ENCODE results near the gene PBXIP1.

The PBXIP1 gene

DNA sequence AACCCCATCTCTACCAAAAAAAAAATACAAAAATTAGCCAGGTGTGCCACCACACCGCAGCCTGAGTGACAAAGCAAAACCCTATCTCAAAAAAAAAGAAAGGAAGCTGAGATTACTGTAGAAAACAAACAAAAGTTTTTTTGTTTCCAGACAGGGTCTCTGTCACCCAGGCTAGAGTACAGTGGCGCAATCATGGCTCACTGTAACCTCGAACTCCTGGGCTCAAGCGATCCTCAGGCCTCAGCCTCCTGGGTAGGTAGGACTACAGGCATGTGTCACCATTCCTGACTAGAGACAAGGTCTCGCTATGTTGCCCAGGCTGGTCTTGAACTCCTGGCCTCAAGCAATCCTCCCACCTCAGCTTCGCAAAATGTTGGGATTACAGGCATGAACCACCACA, 8.5 kb upstream of the PBXIP1 start:
- H3K27me3 ChIP-seq (ENCODE audit: control insufficient read depth in 2 of 2, insufficient read depth in 2 of 2, low read length in 2 of 2): no peaks in the 10 kb centered on the region
- peaks cover 18 to 20% of the 10 kb centered on the region in 2 donors for H3K4me1 ChIP-seq (ENCODE audit: control insufficient read depth in 2 of 2, insufficient read depth in 2 of 2, low read length in 2 of 2)
- H3K9me3 ChIP-seq (ENCODE audit: control insufficient read depth in 2 of 2, low read length in 2 of 2): no peaks in the 10 kb centered on the region
- H3K9ac ChIP-seq (ENCODE audit: low read depth in 1 of 2, low read length in 2 of 2): no peak overlapping the region
- H3K4me3 ChIP-seq (ENCODE audit: low read length in 2 of 2): no peak overlapping the region
- H3K27ac ChIP-seq (ENCODE audit: low read depth in 2 of 2, low read length in 2 of 2): no peak overlapping the region
- peaks cover 50 to 65% of the 10 kb centered on the region in 2 donors for H3K36me3 ChIP-seq (ENCODE audit: control insufficient read depth in 2 of 2, insufficient read depth in 2 of 2, low read length in 2 of 2)

DNA sequence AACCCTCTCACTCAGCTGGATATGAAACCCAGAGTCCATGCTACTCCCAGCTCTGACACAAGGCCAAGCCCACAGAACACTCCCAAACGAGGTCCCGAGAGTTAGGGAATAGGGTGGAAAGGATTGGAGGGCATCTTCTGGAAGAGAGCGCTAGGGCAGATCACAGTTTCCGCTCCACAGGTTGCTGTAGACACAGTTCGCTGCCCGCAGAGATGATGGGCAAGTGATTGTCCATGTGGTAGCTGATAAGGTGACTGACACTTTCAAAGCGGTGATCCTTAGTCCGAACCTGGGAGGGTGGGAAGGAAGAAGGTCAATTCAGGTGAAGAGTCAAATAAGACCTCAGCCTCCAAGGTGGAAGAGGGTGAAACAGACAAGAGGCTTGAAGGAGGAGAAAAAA, 7.7 kb upstream of the PBXIP1 start:
- Histone ChIP-seq H3K9me3 (ENCODE audit: control insufficient read depth in 2 of 2, low read length in 2 of 2) (no peaks in the 10 kb centered on the region), H3K4me1 (ENCODE audit: control insufficient read depth in 2 of 2, insufficient read depth in 2 of 2, low read length in 2 of 2) (peaks cover 18 to 20% of the 10 kb centered on the region in 2 donors), H3K36me3 (ENCODE audit: control insufficient read depth in 2 of 2, insufficient read depth in 2 of 2, low read length in 2 of 2) (peaks cover 51 to 64% of the 10 kb centered on the region in 2 donors), H3K27ac (ENCODE audit: low read depth in 2 of 2, low read length in 2 of 2) (no peak overlapping the region), H3K4me3 (ENCODE audit: low read length in 2 of 2) (no peak overlapping the region), H3K27me3 (ENCODE audit: control insufficient read depth in 2 of 2, insufficient read depth in 2 of 2, low read length in 2 of 2) (no peaks in the 10 kb centered on the region), H3K9ac (ENCODE audit: low read depth in 1 of 2, low read length in 2 of 2) (no peak overlapping the region)

DNA sequence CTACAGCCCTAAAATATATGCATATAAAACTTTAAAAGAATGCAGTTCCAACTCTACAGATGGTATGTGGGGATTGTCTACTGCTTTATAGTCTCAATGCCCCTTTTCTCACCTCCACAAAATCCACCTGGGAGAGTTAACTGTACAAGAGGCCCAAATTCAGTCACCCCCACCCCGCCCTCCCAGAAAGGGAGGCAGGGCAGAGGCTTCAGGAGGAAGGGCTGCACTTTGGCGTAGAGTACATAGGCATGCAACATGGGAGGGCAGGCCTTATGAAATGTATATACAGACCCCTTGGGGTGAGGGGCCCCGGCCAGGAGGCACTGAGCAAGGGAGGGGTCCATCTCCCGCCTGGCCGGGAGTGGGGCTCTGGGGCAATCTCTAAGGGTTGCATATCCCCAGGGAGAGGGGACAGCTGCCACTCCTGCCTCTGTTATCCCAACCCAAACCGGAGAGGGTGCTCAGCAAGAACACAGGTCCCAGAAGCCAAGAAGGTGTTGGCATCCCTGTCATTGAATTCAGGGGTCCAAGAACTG, 7.0 kb upstream of the PBXIP1 start:
- H3K27ac ChIP-seq (ENCODE audit: low read depth in 2 of 2, low read length in 2 of 2): peak overlapping the region in 1 of 2 donors; percentile 98
- peak overlapping the region in 1 of 2 donors; percentile 86 for H3K4me3 ChIP-seq (ENCODE audit: low read length in 2 of 2)
- peak overlapping the region; percentile 86 to 94 for H3K9ac ChIP-seq (ENCODE audit: low read depth in 1 of 2, low read length in 2 of 2)
- no peaks in the 10 kb centered on the region for H3K27me3 ChIP-seq (ENCODE audit: control insufficient read depth in 2 of 2, insufficient read depth in 2 of 2, low read length in 2 of 2)
- H3K36me3 ChIP-seq (ENCODE audit: control insufficient read depth in 2 of 2, insufficient read depth in 2 of 2, low read length in 2 of 2): peaks cover 45 to 59% of the 10 kb centered on the region in 2 donors
- no peaks in the 10 kb centered on the region for H3K9me3 ChIP-seq (ENCODE audit: control insufficient read depth in 2 of 2, low read length in 2 of 2)
- peaks cover 18 to 20% of the 10 kb centered on the region in 2 donors for H3K4me1 ChIP-seq (ENCODE audit: control insufficient read depth in 2 of 2, insufficient read depth in 2 of 2, low read length in 2 of 2)

DNA sequence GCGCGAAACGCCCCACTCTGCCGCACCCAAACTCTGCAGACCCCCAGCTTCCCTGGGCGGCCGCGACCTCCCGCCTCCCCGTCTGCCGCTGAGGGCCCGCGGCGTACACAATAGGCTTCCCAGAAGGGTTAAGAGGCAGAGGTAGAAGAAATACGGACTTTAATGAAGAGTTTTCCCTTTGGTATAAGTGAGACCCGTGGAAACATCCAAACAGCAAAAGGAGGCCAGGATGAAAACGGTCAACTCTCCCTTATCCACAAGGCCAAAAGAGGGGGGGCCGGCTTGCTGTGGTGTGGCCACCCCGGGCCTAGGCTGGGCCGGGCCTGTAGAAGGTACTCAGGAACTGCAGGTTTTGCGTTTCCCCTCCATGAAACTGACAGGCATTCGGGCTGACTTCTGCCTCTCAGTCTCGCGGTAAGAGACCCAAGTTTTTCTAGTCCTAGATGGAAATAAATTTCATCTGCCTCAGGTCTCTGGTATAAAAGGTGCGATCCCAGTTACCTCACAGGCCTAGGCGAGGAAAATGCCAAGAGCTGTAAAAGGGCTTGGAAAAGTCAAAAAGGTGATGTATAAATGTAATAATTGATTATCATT, 6.4 kb upstream of the PBXIP1 start:
- H3K4me1 ChIP-seq (ENCODE audit: control insufficient read depth in 2 of 2, insufficient read depth in 2 of 2, low read length in 2 of 2): peaks cover 19 to 21% of the 10 kb centered on the region in 2 donors
- peaks cover 39 to 53% of the 10 kb centered on the region in 2 donors for H3K36me3 ChIP-seq (ENCODE audit: control insufficient read depth in 2 of 2, insufficient read depth in 2 of 2, low read length in 2 of 2)

DNA sequence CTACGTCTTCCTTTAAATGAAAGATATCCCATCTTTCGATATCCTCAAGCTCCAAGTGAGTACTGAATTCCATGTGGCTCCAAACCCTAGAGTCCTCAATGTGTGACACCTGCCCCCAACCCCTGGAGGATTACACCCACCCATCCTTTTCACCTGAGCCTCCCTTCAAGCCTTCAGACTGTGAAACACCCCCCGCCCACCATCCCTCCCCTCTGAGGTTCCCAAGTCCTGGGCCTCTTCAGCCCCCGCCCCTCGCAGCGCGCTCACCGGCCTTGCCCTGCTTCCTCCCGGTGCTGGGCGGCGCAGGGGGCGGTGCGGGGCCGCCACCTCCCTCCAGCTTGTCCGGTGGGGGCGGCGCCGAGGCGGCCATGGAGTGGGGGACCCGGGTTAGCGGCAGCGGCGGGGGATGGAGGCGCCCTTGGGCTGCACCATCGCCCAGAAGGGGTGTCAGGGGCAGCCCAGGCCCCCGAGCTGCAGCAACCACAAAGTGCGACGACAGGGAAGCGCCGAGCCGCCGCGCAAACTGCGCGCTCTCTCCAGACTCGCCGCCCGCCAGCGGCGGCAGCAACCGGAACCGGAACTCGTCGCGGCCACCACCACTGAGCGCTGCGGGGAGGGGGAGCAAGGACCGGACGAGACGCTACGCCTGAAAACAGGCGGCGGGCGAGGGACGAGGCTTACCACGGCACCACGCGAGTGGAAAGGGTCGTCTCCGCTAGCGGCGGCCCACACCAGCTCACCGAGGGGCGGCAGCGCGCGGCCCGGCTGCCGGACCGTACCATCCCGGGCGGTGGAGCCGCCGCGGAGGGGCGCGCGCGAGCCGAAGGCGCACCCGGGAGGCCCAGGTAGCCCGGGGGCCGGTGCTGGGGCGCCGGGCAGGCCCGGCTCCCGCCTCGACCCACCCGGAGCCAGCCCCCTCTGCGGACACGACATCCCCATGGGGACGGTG, 5.6 kb upstream of the PBXIP1 start, which contains the start of gene PYGO2:
PYGO2 (minus strand) TSS at position 576 of the 949 bp plus-strand sequence; CDS start at position 370, 206 bp downstream.
- peaks cover 31 to 46% of the 10 kb centered on the region in 2 donors for H3K36me3 ChIP-seq (ENCODE audit: control insufficient read depth in 2 of 2, insufficient read depth in 2 of 2, low read length in 2 of 2)
- peaks cover 27 to 28% of the 10 kb centered on the region in 2 donors for H3K4me1 ChIP-seq (ENCODE audit: control insufficient read depth in 2 of 2, insufficient read depth in 2 of 2, low read length in 2 of 2)
- H3K27ac ChIP-seq (ENCODE audit: low read depth in 2 of 2, low read length in 2 of 2): peak within 1 kb of the TSS; percentile 98

More for the DNA sequence above, 6.4 kb upstream of the PBXIP1 start:
- peak overlapping the region; percentile 98 for H3K27ac ChIP-seq (ENCODE audit: low read depth in 2 of 2, low read length in 2 of 2)
- peak overlapping the region; percentile 86 to 94 for H3K9ac ChIP-seq (ENCODE audit: low read depth in 1 of 2, low read length in 2 of 2)
- peak overlapping the region; percentile 86 to 88 for H3K4me3 ChIP-seq (ENCODE audit: low read length in 2 of 2)
- H3K9me3 ChIP-seq (ENCODE audit: control insufficient read depth in 2 of 2, low read length in 2 of 2): no peaks in the 10 kb centered on the region
- no peaks in the 10 kb centered on the region for H3K27me3 ChIP-seq (ENCODE audit: control insufficient read depth in 2 of 2, insufficient read depth in 2 of 2, low read length in 2 of 2)

DNA sequence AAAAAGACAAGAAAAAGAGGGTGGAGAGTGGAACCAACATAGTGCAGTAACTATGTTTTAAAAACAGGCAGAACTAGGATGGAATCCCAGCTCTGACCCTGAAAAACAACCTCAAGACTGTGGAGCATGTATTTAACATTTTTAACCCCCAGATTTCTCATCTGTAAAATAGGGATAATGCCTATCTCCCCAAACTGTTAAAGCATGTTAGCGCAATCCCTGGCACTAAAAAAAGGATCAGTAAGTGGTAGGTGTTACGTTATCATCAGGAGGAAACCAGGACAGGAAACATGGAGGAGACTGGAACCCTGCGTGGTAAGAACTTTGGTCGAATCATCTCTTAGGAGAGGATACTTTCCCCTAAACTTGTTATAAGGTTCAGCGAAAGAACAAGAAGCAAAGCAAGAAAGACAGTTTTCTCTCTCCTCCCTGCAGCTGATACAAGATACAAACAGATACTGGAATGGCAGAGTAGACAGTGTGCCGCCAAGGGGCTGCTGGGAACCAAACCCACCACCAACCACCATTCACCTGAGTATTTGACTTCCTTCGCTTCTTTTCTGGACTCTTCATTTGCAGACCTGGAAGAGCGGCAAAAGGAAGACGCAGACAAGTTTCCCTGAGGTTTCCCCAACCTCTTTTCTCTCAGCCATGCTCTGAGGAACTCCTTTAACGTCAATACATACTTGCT, 4.7 kb upstream of the PBXIP1 start:
- H3K27ac ChIP-seq (ENCODE audit: low read depth in 2 of 2, low read length in 2 of 2): peak overlapping the region; percentile 98
- H3K36me3 ChIP-seq (ENCODE audit: control insufficient read depth in 2 of 2, insufficient read depth in 2 of 2, low read length in 2 of 2): peaks cover 22 to 37% of the 10 kb centered on the region in 2 donors
- H3K4me1 ChIP-seq (ENCODE audit: control insufficient read depth in 2 of 2, insufficient read depth in 2 of 2, low read length in 2 of 2): peaks cover 29 to 33% of the 10 kb centered on the region in 2 donors
- peak overlapping the region; percentile 86 to 94 for H3K9ac ChIP-seq (ENCODE audit: low read depth in 1 of 2, low read length in 2 of 2)
- H3K4me3 ChIP-seq (ENCODE audit: low read length in 2 of 2): peak overlapping the region; percentile 86 to 88
- no peaks in the 10 kb centered on the region for H3K9me3 ChIP-seq (ENCODE audit: control insufficient read depth in 2 of 2, low read length in 2 of 2)
- H3K27me3 ChIP-seq (ENCODE audit: control insufficient read depth in 2 of 2, insufficient read depth in 2 of 2, low read length in 2 of 2): no peaks in the 10 kb centered on the region

More for the DNA sequence above, 5.6 kb upstream of the PBXIP1 start, which contains the start of gene PYGO2:
- no peaks in the 10 kb centered on the region for H3K27me3 ChIP-seq (ENCODE audit: control insufficient read depth in 2 of 2, insufficient read depth in 2 of 2, low read length in 2 of 2)
- H3K9me3 ChIP-seq (ENCODE audit: control insufficient read depth in 2 of 2, low read length in 2 of 2): no peaks in the 10 kb centered on the region
- H3K9ac ChIP-seq (ENCODE audit: low read depth in 1 of 2, low read length in 2 of 2): peak within 1 kb of the TSS; percentile 86 to 94
- H3K4me3 ChIP-seq (ENCODE audit: low read length in 2 of 2): peak within 1 kb of the TSS; percentile 86 to 88

DNA sequence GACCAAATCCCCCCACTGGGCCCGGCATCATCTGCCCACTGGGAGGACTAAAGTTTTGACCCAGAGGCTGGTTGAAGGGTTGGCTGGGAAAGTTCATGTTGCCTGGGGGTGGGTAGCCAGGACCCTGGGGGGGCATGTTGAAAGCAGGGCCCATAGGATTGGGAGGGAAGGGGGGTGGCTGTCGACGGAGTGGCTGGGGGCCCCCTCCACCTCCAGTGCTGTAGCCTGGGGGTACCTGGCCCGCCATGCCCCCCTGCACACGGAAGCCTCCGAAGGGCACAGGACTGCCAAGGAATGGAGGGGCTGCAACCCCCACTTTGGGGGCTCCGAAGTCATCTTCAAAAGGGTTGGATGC, 3.5 kb upstream of the PBXIP1 start:
- H3K9me3 ChIP-seq (ENCODE audit: control insufficient read depth in 2 of 2, low read length in 2 of 2): no peaks in the 10 kb centered on the region
- peaks cover 14 to 28% of the 10 kb centered on the region in 2 donors for H3K36me3 ChIP-seq (ENCODE audit: control insufficient read depth in 2 of 2, insufficient read depth in 2 of 2, low read length in 2 of 2)
- peaks cover 40 to 43% of the 10 kb centered on the region in 2 donors for H3K4me1 ChIP-seq (ENCODE audit: control insufficient read depth in 2 of 2, insufficient read depth in 2 of 2, low read length in 2 of 2)
- no peak overlapping the region for H3K27ac ChIP-seq (ENCODE audit: low read depth in 2 of 2, low read length in 2 of 2)
- no peak overlapping the region for H3K9ac ChIP-seq (ENCODE audit: low read depth in 1 of 2, low read length in 2 of 2)
- H3K27me3 ChIP-seq (ENCODE audit: control insufficient read depth in 2 of 2, insufficient read depth in 2 of 2, low read length in 2 of 2): no peaks in the 10 kb centered on the region
- no peak overlapping the region for H3K4me3 ChIP-seq (ENCODE audit: low read length in 2 of 2)

DNA sequence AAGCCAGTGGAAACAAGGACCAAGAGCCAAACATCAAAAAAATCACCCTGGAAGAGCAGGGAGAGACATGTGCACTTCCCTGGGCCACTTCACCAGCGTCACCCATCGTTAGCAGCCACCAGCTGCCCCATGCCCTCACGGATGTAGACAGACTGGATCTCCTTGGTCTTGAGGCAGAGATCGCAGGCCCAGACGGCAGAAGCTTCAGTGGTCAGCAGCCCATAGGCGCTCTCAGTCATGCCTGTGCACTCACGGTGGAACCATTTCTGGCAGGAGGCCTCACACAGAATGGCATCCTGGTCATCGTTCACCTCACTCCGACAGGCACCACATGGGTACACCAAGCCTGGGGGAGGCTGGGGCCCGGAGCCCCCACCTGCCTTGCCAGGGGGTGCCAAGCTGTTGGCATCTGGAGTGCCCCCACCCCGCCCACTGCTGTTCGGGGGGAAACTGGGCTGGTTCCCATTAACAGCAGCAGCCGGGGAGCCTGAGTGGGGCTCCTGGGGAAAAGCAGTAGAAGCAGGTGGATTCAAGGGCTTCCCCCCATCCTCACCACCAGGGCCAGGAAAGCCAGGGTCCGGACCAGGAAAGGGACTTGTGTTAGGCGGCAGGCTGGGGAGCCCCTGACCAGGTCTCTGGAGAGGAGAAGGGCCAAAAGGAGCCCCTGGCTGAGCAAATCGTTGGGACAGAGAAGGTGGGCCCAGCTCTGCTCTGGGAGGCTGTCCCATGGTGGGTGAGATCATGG, 3.0 kb upstream of the PBXIP1 start:
- H3K9me3 ChIP-seq (ENCODE audit: control insufficient read depth in 2 of 2, low read length in 2 of 2): no peaks in the 10 kb centered on the region
- H3K27ac ChIP-seq (ENCODE audit: low read depth in 2 of 2, low read length in 2 of 2): no peak overlapping the region
- peaks cover 42 to 43% of the 10 kb centered on the region in 2 donors for H3K4me1 ChIP-seq (ENCODE audit: control insufficient read depth in 2 of 2, insufficient read depth in 2 of 2, low read length in 2 of 2)
- no peaks in the 10 kb centered on the region for H3K27me3 ChIP-seq (ENCODE audit: control insufficient read depth in 2 of 2, insufficient read depth in 2 of 2, low read length in 2 of 2)
- no peak overlapping the region for H3K9ac ChIP-seq (ENCODE audit: low read depth in 1 of 2, low read length in 2 of 2)
- H3K36me3 ChIP-seq (ENCODE audit: control insufficient read depth in 2 of 2, insufficient read depth in 2 of 2, low read length in 2 of 2): peaks cover 13 to 22% of the 10 kb centered on the region in 2 donors
- no peak overlapping the region for H3K4me3 ChIP-seq (ENCODE audit: low read length in 2 of 2)

DNA sequence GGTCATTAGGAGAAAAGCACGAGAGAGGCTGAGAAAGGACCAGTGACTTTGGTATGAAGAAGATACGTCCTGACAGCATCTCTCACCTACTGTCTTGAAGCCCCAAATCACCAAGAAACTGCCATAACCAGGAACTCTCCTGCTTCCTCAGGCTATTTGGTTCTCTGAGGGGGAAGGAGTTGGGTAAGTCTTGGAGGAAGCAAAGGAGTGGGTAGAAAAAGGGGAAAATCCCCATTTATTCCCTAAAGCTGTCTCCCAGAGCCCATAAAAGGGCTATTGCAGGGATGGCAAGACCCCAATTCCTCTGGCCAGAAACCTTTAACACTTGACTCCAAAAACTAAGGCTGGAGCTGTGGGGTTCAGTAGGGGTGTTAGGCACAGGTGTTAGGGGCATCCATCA, 2.1 kb upstream of the PBXIP1 start:
- H3K4me1 ChIP-seq (ENCODE audit: control insufficient read depth in 2 of 2, insufficient read depth in 2 of 2, low read length in 2 of 2): peaks cover 43 to 46% of the 10 kb centered on the region in 2 donors
- H3K9me3 ChIP-seq (ENCODE audit: control insufficient read depth in 2 of 2, low read length in 2 of 2): no peaks in the 10 kb centered on the region
- H3K27me3 ChIP-seq (ENCODE audit: control insufficient read depth in 2 of 2, insufficient read depth in 2 of 2, low read length in 2 of 2): no peaks in the 10 kb centered on the region
- peaks cover 5 to 15% of the 10 kb centered on the region in 2 donors for H3K36me3 ChIP-seq (ENCODE audit: control insufficient read depth in 2 of 2, insufficient read depth in 2 of 2, low read length in 2 of 2)
- H3K4me3 ChIP-seq (ENCODE audit: low read length in 2 of 2): no peak overlapping the region
- no peak overlapping the region for H3K27ac ChIP-seq (ENCODE audit: low read depth in 2 of 2, low read length in 2 of 2)
- no peak overlapping the region for H3K9ac ChIP-seq (ENCODE audit: low read depth in 1 of 2, low read length in 2 of 2)
